UCSD-AML1 (cell line): ENCODE results near the gene MBOAT7.
"Not testable (repeated sequence)": the region's sequence is repeated elsewhere in the genome, so short reads cannot be mapped to it uniquely, and the experiment has no call there.

Experiments
- DNase-seq: peaks from one replicate; lab custom pipeline; 2025; ENCODE audit not compliant: unreplicated experiment; lab: John Stamatoyannopoulos, UW

MBOAT7 gene

DNA sequence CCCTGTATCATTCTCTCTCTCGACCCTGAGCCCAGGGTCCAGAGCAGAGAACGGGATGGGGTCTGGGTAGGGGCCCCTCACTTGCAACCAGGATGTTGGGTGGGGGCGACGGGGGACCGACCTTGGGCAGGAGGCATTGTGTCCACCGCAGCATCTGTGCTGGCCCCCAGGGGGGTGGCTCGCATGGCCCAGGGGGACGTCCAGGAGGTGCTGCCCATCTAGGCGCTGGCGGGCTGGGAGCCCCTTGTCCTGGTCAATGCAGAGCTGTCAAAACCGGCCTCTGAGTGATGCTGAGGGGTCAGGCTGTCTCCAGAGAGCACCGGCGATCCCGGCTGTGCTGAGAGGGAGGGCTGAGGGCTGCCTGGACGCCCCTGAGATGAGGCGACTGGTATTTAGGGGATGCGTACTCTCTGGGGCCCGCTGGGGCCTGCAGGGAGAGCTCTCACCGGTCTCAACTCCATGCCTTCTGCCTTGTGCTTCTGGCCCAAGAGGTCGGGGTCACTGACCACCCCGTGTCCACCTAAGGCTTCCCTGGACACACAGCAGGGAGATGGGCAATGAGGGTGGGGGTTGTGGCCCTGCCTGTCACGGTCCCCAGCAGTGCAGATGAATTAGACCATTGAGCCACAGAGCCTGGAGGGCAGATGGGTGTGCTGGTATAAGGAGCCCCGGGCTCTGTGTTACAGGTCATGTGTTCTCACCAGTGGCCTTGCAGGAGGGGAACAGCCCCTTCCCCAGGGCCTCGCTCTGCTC is 19.9 kb upstream of the MBOAT7 start:
- no peak for DNase-seq

DNA sequence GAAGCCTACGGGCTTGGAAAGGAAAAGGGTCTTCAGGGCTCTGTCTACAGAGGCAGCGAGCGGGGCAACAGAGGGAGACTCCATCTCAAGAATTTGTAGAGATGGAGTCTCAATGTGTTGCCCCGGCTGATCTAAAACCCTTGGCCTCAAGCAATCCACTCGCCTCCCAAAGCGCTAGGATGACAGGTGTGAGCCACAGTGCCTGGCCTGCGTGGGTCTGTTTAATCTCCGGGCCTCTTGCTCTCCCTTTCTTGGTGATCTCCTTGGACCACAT is 19.3 kb upstream of the MBOAT7 start:
- DNase-seq: no peak

DNA sequence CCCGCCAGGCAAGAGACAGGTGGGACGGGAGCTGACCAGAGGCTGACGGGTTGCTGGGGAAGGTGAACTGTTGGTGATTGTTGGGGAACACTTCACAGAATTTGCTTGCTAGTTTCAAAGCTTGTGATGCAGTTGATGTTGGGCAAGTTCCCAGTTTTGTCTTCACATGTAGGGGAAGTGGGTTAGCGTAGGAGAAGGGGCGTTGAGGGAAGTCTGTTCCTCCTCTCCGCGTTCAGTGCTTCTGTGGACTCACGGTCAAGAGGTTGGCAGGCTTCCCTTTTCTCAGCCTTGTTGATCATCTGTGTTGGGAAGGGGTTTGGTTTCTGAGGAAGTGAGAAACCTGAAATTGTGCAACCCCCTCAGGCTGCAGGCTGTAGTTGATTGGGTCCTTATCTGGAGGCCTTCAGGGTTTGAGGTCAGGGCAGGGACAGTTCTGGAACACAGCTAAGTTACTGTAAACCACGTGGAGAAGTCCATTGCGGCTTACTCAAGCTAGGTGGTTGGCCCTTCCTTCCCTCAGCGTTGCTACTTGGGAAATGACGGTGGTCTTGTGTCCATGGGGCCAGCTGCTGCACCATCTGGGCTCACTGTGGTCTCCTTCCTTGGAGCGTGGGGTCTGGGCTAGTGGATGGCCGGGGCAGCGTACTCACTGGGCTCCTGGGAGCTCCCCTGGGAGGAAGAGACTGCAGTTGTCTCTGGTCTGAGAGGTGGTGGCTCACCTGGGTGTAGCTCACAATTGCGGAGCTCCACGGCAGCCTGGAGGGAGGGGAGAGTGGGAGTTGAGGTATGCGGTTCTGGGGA is 18.8 kb upstream of the MBOAT7 start:
- peak; percentile 87 for DNase-seq

DNA sequence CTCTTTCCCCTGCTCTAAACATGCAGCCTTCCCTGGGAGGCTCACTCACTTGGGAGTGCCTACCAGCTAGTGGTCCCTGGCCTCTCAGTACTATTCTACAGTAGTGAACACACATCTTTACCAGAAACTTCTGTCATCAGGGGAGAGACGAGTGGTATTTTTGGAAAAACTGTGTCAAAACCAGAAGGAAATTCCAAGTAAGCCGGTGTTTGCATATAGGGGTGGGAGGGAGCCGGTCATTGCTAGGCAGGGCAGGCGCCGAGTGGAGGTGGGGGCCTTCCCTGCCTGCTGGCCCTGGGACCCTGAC is 18.2 kb upstream of the MBOAT7 start:
- DNase-seq: no peak

DNA sequence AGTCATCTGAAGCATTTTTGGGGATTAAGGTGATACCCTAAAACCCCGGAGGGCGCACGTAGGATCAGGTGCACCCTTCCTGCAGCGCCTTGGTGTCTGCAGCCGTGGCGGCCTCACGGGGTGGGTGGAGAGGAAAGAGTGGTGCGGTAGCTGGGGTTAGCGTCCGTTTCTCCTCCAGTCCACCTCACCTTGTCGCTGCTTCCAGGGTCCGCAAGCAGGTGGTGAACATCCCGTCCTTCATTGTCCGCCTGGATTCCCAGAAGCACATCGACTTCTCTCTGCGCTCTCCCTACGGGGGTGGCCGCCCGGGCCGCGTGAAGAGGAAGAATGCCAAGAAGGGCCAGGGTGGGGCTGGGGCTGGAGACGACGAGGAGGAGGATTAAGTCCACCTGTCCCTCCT is 17.8 kb upstream of the MBOAT7 start:
- not testable (repeated sequence) for DNase-seq

DNA sequence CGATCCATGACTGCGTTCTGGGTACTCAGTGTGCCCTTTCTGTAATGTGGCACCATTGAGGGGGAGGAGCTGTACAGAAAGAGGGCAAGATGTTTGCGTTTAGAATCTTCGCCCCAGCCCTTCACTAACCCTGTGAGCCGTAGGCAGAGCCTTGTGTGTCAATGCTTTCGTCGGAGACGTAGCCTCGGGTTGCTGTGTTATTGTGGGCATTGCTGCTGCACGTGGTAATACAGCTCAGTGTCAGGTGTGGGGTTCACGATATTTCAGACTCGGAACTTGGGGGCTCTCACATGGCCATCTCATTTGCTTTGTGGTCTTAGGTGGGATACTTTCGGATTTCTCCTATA is 17.4 kb upstream of the MBOAT7 start:
- DNase-seq: no peak

DNA sequence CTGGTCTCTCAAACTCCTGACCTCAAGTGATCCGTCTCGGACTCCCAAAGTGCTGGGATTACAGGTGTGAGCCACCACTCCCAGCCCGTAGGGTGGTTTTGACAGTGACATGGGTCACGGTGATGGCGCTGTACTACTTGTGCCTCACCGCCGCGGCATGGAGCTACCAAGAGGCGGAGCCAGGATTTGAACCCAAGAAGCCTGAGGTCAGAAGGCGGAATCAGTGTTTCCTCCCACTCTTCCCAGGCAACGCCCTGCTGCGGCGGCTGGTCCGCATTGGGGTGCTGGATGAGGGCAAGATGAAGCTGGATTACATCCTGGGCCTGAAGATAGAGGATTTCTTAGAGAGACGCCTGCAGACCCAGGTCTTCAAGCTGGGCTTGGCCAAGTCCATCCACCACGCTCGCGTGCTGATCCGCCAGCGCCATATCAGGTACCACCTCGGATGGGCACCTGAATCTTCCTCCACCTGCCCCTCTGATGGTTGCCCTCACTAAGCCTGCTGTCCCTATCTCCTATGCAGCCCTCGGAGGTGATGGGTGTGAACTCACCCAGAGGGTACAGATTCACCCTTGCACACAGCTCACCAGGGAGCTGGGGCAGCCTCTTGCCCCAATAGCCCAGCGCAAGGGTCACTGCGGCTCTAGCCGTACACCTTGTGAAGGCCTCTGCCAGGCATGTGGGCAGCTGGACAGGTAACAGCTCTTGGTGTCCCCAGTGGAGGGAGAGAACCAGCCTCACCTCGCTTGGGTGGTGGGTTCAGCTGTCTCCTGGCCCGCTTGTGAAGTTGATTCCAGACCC is 16.9 kb upstream of the MBOAT7 start:
- DNase-seq: no peak

DNA sequence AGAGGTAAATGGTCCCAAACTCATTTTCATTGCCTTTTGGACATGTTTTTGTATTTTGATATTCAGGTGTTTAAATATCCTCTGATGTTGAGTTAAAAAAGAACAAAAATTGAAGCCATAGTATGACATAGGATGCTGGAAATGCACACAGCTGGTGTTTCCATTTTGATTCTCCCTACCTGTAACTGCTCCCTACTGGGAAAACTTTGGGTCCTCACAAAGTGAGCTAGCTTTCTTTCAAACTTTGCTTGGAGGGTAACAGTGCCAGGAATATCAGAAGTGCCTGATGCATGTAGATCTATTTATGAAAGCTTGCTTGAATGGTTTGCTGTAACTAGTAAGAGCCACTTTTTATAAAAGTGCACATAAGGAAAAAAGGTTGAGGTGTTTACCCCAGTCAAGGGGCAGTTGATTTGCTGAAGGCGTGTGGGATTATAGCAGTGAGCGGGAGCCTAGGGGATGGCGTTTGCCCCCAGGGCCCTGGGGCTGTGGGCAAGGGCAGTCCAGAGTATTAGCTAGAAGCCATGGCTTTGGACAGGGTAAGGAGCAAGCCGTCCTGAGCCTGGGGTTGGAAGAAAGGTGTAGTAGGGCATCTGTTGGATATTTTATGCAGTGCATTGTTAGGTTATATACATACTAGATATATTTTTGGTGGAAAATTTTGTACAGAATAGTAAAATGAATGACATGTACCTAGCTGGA is 15.5 kb upstream of the MBOAT7 start:
- no peak for DNase-seq

DNA sequence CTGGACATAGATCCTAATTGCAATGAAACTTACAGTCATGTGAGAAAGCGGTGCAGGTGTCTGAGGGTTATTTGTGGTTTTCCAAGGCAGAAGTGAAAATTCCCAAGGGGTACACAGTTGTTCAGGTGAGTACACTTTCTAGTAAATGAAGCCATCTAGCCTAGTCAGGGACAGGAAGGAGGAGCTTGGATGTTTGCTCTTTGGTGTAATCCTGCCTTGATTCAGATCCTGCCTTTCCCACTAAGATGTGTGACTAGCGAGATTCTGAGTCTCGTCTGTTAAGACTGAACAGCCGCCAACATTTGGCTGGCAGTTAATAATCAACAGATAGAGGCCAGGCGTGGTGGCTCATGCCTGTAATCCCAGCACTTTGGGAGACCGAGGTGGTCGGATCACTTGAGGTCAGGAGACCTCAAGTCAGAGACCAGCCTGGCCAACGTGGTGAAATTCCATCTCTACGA is 13.8 kb upstream of the MBOAT7 start:
- no peak for DNase-seq

DNA sequence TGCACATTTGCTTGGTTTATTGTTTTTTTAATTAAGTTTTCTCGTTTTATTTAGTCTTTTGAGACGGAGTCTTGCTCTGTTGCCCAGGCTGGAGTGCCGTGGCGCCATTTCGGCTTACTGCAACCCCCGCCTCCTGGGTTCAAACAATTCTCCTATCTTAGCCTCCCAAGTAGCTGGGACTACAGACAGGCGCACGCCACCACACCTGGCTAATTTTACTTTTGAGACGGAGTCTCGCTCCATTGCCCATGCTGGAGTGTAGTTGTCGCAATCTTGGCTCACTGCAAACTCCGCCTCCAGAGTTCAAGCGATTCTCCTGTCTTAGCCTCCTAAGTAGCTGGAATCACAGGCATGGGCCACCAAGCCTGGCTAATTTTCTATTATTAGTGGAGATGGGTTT is 12.6 kb upstream of the MBOAT7 start:
- DNase-seq: no peak

DNA sequence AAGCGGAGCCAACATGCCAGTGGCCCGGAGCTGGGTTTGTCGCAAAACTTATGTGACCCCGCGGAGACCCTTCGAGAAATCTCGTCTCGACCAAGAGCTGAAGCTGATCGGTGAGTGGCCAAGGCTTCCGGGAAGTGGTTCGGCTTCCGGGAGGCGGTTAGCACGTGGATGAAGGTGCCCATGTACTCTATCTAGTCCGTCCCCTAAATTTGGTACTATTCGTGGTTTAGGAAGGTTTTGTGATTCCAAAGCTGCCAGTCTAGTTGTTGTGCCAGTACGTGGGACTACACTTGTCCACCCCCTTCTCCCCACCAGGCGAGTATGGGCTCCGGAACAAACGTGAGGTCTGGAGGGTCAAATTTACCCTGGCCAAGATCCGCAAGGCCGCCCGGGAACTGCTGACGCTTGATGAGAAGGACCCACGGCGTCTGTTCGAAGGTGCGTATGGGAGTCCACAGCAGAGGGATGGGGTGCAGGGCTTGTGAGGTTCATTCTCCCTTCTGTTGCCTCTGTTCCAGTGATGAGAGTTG is 11.9 kb upstream of the MBOAT7 start:
- no peak for DNase-seq

DNA sequence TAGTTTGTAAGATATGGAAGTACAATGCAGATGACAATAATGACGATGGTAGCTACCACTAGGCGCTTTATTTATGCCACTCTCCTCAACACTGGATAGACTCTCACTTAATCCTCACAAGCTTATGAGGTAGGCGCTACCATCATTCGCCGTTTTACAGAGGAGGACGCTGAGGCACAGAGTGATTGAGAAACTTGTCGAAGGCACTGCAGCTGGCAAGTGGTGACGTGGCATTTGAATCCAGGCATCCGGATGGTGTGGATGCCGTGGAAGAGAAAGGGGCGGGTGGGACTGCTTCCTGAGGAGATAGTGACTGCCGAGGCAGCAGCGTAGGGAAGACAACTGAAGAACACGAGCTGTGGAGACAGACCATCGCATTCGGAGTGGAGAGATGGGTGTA is 10.0 kb upstream of the MBOAT7 start:
- DNase-seq: no peak

DNA sequence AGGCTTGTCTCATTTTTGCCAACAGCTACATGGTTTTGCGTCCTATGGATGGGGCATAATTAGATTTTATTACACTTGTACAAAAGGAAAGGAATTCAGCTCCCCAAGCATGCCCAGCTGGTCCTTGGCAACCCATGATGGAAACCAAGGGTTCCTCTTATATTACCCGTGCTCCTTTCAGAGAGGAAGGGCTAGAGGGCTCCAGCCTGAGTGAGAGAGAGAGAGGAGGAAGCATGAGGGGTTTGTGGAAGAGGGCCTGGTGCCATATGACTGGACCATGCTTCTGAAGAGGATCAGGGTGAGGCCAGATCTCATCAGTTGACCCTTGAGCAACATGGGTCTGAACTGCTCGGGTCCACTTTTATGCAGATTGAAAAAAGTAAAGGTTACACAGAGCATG is 7.7 kb upstream of the MBOAT7 start:
- no peak for DNase-seq

DNA sequence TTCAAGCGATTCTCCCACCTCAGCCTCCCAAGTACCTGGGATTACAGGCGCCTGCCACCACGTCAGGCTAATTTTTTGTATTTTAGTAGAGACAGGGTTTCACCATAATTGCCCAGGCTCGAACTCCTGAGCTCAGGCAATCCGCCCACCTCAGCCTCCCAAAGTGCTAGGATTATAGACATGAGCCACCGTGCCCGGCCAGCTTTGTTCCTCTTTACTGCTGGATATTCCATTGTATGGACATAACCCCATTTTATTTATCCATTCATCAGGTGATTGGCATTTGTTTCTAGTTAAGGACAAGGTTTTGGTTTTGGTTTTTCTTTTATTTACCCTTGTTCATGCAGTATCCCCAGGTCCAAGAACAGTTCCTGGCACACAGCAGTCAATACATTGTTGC is 7.2 kb upstream of the MBOAT7 start:
- no peak for DNase-seq

DNA sequence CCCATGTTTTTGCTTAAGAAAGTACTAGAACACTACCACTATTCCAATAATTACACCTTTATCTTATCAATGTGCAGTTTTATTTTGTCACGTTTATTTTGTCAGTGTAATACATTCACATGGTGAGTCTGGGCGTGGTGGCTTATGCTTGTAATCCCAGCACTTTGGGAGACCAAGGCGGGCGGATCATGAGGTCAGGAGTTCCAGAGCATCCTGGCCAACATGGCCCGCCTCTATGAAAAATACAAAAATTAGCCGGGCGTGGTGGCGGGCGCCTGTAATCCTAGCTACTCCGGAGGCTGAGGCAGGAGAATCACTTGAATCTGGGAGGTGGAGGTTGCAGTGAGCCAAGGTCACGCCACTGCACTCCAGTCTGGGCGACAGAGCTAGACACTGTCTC is 5.1 kb upstream of the MBOAT7 start:
- not testable (repeated sequence) for DNase-seq

DNA sequence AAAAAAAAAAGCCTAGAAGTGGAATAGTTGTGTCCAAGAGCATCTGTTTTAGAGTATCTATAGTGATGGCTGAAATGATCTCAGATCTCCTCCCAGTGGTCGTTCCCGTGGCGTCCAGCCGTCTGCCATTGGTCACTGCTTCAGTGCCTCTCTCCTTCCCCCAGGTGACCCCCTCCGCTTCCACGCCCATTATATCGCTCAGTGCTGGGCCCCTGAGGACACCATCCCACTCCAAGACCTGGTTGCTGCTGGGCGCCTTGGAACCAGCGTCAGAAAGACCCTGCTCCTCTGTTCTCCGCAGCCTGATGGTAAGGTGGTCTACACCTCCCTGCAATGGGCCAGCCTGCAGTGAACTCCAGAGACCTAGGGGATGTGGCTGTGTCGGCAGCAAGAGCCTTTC is 3.6 kb upstream of the MBOAT7 start:
- DNase-seq: no peak

DNA sequence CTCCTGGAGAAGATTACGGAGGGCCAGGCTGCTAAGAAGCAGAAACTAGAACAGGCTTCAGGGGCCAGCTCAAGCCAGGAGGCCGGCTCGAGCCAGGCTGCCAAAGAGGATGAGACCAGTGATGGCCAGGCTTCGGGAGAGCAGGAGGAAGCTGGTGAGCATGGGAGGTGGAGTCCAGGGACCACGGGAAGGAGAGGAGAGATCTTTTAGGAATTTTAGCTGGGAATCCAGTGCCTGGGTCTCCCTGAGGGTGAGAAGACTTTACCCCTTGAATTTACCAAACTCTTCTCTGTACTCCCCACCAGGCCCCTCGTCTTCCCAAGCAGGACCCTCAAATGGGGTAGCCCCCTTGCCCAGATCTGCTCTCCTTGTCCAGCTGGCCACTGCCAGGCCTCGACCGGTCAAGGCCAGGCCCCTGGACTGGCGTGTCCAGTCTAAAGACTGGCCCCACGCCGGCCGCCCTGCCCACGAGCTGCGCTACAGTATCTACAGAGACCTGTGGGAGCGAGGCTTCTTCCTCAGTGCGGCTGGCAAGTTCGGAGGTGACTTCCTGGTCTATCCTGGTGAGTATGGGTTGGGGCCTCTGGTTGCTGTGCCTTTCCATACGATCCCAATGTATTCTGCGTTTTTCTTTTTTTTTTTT is 2.6 kb upstream of the MBOAT7 start:
- DNase-seq: no peak

DNA sequence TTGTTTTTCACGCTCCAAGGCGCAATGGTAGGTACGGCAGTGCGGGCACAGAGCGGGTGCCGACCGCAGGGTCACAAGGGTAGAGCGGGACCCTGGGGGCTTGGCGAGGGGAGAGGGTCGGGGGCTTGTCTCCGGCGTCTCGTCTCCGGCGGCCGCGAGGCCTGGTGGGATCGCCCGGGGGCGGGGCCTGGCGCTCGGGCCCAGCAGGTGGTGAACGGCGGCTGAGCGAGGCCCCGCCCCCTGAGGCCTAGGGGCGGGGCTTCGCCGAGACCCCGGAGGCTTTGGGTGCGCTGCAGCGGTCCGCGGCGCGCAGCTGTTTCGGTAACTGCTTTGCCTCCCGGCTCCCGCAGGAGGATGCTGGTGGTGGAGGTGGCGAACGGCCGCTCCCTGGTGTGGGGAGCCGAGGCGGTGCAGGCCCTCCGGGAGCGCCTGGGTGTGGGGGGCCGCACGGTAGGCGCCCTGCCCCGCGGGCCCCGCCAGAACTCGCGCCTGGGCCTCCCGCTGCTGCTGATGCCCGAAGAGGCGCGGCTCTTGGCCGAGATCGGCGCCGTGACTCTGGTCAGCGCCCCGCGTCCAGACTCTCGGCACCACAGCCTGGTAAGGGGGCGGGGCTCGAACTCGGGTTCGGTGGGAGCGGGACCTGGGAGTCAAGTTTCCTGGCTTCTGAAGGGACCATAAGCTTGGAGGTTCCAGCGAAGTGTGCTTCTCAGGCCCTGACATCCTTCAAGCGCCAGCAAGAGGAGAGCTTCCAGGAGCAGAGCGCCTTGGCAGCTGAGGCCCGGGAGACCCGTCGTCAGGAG is 1.8 kb upstream of the MBOAT7 start, which contains the start of gene TSEN34:
TSS of gene TSEN34 (plus strand) at position 298 of the 800 bp plus-strand sequence. CDS start at position 355, 57 bp downstream.
- DNase-seq: peak; percentile 95

DNA sequence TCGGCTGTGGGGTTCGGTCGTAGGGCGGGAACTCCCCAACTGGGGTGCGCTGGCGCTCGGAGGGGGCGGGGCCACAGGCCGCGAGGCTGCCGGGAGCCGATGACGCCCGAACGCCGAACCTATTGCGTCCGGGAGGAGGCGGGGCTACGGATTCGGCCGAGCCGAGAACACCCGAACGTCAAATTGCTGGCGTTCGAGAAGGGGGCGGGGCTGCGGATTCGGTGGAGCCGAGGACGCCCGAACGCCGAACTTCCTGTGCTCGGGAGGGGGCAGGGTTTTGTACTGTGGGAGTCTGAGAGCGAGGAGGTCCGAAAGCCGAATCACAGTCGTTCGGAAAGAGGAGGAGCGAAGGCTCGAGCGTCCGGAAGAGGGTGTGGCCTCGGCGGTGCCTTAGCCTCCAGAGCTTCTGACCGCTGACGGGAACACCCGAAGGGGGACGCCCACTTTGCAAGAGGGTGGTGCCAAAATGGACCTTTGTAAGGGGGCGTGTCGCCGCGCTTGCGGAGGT is 1.2 kb upstream of the MBOAT7 start:
- peak; percentile 100 for DNase-seq
